WTC11 (cell line): Measurements from ENCODE around the gene STAT6.

Experiments used
- CBFB ChIP-seq: sonication (generic); formaldehyde crosslinking; IDR thresholded peaks from 2 replicates; pipeline ENCODE4 v1.8.1; 2022; ENCODE audit warnings: mild to moderate bottlenecking, low read depth, missing genetic modification reagents
- CTCF ChIP-seq: fragments of 200-600 bp; IDR thresholded peaks from 2 replicates; pipeline ENCODE4 v1.8.0; 2022; ENCODE audit warnings: antibody characterized with exemption
- E2F4 ChIP-seq: sonication (generic); formaldehyde crosslinking; IDR thresholded peaks from 2 replicates; pipeline ENCODE4 v1.8.1; 2022; ENCODE audit warnings: low read depth, mild to moderate bottlenecking, moderate library complexity, missing genetic modification reagents, borderline replicate concordance
- IRF1 ChIP-seq: sonication (generic); formaldehyde crosslinking; IDR thresholded peaks from 2 replicates; pipeline ENCODE4 v1.8.0; 2023; ENCODE audit warnings: missing genetic modification reagents
- MAX ChIP-seq: sonication (generic); formaldehyde crosslinking; IDR thresholded peaks from 2 replicates; pipeline ENCODE4 v1.8.0; 2022; ENCODE audit warnings: mild to moderate bottlenecking, missing genetic modification reagents
- MYBL2 ChIP-seq: sonication (generic); formaldehyde crosslinking; IDR thresholded peaks from 2 replicates; pipeline ENCODE4 v1.8.1; 2023; ENCODE audit warnings: mild to moderate bottlenecking, moderate library complexity, missing genetic modification reagents
- ZNF121 ChIP-seq: sonication (generic); formaldehyde crosslinking; IDR thresholded peaks from 2 replicates; pipeline ENCODE4 v1.8.0; 2023; ENCODE audit warnings: missing genetic modification reagents
- ZNF263 ChIP-seq: sonication (generic); formaldehyde crosslinking; IDR thresholded peaks from 2 replicates; pipeline ENCODE4 v1.8.1; 2022; ENCODE audit warnings: low read depth, mild to moderate bottlenecking, moderate library complexity, missing genetic modification reagents
- ZNF416 ChIP-seq: fragments of 250-450 bp; sonication (Bioruptor Pico); IDR thresholded peaks from 2 replicates; pipeline ENCODE4 v1.9.0; 2021; ENCODE audit warnings: mild to moderate bottlenecking, inconsistent platforms

- TF ChIP-seq CTCF (no peak), CBFB (CRISPR knock-in tag) (no peak), ZNF121 (CRISPR knock-in tag) (no peak), E2F4 (CRISPR knock-in tag) (no peak), IRF1 (CRISPR knock-in tag) (no peak), ZNF263 (CRISPR knock-in tag) (no peak), MYBL2 (CRISPR knock-in tag) (no peak), MAX (no peak), ZNF416 (CRISPR knock-in tag) (no peak)
These were observed 15.4 kb upstream of the STAT6 start for GRCh38 chr12:57126561-57126960.
